HG03378 (cell line): ENCODE results near the gene C22orf39.

ENCODE experiments used
- ATAC-seq: cut with Tn5 transposase; IDR thresholded peaks from one replicate; pipeline ENCODE4 v1.9.1; 2021; ENCODE audit warnings: mild to moderate bottlenecking, moderate library complexity; ENCODE audit not compliant: unreplicated experiment

C22orf39 gene

GRCh38 chr22:19402642-19403191, 44.8 kb downstream of the C22orf39 start:
- no peak for ATAC-seq

DNA sequence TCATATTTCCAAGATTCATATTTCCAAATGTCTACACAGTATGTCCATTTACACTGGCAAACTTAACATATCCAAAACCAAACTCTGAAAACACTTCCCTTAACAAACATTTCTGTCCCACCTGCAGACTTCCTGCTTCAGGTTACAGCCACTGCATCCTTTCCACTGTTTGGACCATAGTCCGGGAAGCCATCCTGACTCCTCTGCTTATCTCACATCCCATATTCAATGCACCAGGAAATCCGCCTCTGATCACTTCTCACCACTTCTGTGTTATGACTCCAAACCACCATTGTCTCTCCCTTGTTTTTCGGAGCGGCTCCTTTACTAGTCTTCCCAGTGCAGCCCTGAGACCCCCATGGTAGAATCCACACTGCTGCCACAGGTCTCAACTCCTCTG, 46.0 kb downstream of the C22orf39 start:
- no peak for ATAC-seq

DNA sequence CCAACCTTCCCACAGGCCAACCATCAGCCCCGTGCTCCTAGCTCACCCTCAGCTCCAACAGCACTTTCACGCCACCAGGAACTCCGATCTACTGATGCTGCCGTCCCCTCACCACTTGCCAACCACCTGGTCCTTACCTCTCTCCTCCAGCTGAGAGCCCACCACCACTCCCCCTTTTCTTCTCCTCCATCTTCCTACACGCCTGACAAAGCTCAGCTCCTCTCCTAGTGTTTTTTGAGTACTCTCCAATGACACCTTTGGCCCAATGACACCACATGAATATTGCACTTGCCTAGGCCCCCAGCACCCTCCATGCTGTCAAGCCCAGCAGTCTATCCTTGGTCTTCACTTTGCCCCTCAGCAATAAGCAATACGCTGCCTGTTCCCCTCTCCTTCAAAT, 46.6 kb downstream of the C22orf39 start:
- no peak for ATAC-seq

- ATAC-seq: no peak
These were observed 48.9 kb downstream of the C22orf39 start for GRCh38 chr22:19398652-19399051.

GRCh38 chr22:19398206-19398605, 49.3 kb downstream of the C22orf39 start:
- ATAC-seq: no peak

- no peak for ATAC-seq
These were observed 49.8 kb downstream of the C22orf39 start for GRCh38 chr22:19397734-19398104.

DNA sequence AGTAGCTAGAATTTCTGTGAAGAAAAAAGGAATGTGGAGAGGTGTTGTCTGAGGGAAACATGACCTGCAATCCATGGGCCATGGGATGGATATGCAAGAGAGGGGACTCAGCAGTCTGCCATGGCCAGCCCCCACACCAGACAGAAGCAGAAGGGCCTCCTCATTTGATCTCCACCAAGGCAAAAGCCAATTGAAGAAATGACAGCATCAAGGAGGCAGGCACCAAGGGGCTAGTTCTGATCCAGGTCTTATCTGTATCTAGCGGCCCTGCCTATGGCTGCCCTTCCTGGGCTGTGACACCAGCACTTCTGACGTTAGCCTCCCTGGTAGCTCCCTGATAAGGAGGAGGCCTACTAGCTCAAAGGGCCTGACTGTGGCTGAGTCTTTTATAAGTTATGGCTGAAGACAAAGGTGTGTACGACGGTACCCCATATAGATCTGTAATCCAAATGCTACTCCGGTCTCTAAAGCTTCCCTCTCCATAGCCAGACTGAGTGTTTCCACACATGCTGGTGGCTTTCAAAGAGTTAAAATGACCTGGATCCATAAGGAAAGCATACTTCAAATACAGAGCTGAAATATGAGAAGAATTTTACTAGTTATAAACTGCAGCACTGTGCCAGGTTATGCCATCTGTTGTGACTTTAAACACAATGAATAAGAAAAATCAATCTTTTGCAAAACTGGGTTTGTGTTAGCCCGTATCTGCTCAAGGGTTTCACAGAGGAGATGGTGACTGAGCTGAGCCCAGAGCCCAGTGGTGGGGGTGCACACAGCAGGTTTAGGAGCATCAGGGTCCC, 50.4 kb downstream of the C22orf39 start:
- ATAC-seq: no peak

DNA sequence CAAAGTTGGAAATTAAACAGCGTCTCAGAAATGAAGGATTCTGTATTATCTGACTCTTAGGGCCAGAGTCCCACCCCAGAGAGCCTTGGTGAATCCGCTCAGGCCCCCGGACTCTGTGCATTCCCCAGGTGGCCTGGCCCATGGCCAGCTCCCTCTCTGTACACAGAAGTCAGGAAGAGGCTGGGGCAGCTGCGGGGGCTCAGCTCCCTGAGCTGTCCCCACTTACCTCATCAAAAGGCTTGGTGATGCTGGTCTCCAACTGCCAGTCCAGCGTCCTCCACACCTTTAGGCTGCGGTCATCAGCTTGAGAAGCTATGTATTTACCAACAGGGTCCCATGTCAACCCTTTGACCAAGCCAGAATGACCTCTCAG, 51.0 kb downstream of the C22orf39 start:
- ATAC-seq: no peak

DNA sequence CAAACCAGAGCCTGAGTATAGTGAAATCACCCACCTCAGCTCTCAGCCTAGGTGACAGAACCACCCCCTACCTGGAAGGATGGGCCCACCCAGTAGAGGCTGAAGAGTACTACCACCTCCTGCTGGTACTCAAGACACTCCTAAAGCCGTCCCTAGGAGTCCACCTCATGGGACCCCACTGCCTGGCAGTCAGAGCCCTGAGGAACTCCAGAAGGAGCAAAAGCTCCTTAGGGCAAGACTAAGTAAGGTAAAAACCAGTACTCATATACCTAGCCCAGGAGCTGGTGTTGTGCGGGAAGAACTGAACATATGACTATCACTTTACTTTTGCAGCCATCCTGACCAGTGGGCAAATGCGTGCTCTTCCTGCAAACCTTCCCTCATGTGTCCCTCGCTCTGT, 52.2 kb downstream of the C22orf39 start:
- no peak for ATAC-seq

GRCh38 chr22:19394274-19395050, 53.0 kb downstream of the C22orf39 start:
- ATAC-seq: no peak

DNA sequence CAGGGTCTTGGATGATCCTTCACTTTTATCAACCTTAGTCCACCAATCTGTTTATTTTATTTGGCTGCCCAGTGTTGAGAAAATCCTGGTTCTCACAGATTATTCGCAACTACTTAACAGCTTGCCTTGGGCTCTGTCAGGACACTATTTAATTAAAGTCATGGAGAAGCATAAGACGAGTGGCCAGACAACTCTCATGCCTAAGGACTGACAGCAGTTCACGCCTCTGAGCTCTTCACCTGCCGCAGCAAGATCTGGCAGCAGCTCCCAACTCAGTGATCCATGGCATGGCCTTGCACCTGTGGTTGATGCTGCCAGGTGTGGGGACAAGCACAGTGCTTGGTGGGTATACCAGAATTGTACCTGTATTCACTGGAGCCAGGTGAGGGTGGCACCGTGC, 53.8 kb downstream of the C22orf39 start:
- no peak for ATAC-seq
